ENCODE data around the gene DUOX1.
"Not testable (repeated sequence)": the region's sequence is repeated elsewhere in the genome, so short reads cannot be mapped to it uniquely, and the experiment has no call there.

The DUOX1 gene

GRCh38 chr15:45128971-45129639 lies 689 bp upstream of the DUOX1 start:
- no peak overlapping the region for H3K27ac ChIP-seq (ENCODE audit: low read depth, low read length)
- peaks cover 31 to 49% of the 10 kb centered on the region in 2 donors for H3K27me3 ChIP-seq (ENCODE audit: control insufficient read depth in 1 of 2, insufficient read depth in 2 of 2, low read length in 2 of 2)
- H3K4me1 ChIP-seq (ENCODE audit: insufficient read depth, low read length): no peaks in the 10 kb centered on the region
- H3K36me3 ChIP-seq (ENCODE audit: insufficient read depth, low read length): no peaks in the 10 kb centered on the region
- peak overlapping the region; percentile 4 to 35 for H3K4me3 ChIP-seq (ENCODE audit: low read depth in 1 of 2, low read length in 2 of 2)
- H3K9me3 ChIP-seq (ENCODE audit: low read length): no peaks in the 10 kb centered on the region
- no peak overlapping the region for H3K9ac ChIP-seq (ENCODE audit: low read length)

DNA sequence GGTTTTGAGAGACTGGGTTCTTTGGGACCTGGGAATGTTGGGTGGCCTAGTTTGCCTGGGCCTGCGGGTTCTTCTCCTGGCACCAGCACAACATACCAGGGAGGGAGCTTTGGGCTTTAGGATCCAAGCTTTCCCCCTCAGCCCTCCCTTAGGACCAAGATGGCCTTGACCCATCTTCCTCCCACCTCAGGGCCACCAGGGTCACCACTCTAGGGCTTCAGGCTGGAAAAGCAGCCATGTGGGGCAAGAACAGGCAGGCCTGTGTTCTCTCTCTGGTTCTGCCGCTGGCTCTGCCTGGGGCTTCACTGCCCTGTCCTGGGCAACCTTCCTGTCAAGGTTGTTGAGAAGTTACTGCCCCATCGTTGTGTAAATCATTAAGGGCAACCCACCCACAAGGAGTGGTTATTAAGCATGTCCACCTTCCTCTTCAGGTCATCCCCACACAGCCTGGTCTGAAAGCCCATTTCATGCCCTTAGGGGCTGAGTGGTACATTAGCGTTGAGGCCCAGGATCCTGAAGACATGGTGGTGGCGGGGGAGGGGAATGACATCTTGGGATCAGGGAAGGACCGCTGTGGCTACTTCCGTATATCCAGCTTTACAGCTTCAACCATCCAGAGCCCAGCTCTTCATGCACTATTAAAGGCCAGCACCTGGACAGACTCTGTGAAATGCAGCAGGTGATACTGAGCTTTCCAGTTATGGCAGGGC lies 652 bp downstream of the DUOX1 start:
- Histone ChIP-seq H3K36me3 (ENCODE audit: insufficient read depth, low read length) (no peaks in the 10 kb centered on the region), H3K4me3 (ENCODE audit: low read depth in 1 of 2, low read length in 2 of 2) (no peak overlapping the region), H3K4me1 (ENCODE audit: insufficient read depth, low read length) (no peaks in the 10 kb centered on the region), H3K27me3 (ENCODE audit: control insufficient read depth in 1 of 2, insufficient read depth in 2 of 2, low read length in 2 of 2) (peaks cover 40 to 62% of the 10 kb centered on the region in 2 donors), H3K9me3 (ENCODE audit: low read length) (no peaks in the 10 kb centered on the region), H3K27ac (ENCODE audit: low read depth, low read length) (no peak overlapping the region), H3K9ac (ENCODE audit: low read length) (no peak overlapping the region)

GRCh38 chr15:45131510-45131909 lies 1.7 kb downstream of the DUOX1 start:
- Histone ChIP-seq H3K27me3 (ENCODE audit: control insufficient read depth in 1 of 2, insufficient read depth in 2 of 2, low read length in 2 of 2) (peaks cover 44 to 70% of the 10 kb centered on the region in 2 donors), H3K4me3 (ENCODE audit: low read depth in 1 of 2, low read length in 2 of 2) (no peak overlapping the region), H3K27ac (ENCODE audit: low read depth, low read length) (no peak overlapping the region), H3K9me3 (ENCODE audit: low read length) (no peaks in the 10 kb centered on the region), H3K4me1 (ENCODE audit: insufficient read depth, low read length) (no peaks in the 10 kb centered on the region), H3K9ac (ENCODE audit: low read length) (no peak overlapping the region), H3K36me3 (ENCODE audit: insufficient read depth, low read length) (no peaks in the 10 kb centered on the region)

GRCh38 chr15:45132844-45133560 lies 3.2 kb downstream of the DUOX1 start:
- Histone ChIP-seq H3K9me3 (ENCODE audit: low read length) (no peaks in the 10 kb centered on the region), H3K4me3 (ENCODE audit: low read depth in 1 of 2, low read length in 2 of 2) (no peak overlapping the region), H3K27me3 (ENCODE audit: control insufficient read depth in 1 of 2, insufficient read depth in 2 of 2, low read length in 2 of 2) (peaks cover 47 to 66% of the 10 kb centered on the region in 2 donors), H3K4me1 (ENCODE audit: insufficient read depth, low read length) (no peaks in the 10 kb centered on the region), H3K27ac (ENCODE audit: low read depth, low read length) (no peak overlapping the region), H3K9ac (ENCODE audit: low read length) (no peak overlapping the region), H3K36me3 (ENCODE audit: insufficient read depth, low read length) (no peaks in the 10 kb centered on the region)

DNA sequence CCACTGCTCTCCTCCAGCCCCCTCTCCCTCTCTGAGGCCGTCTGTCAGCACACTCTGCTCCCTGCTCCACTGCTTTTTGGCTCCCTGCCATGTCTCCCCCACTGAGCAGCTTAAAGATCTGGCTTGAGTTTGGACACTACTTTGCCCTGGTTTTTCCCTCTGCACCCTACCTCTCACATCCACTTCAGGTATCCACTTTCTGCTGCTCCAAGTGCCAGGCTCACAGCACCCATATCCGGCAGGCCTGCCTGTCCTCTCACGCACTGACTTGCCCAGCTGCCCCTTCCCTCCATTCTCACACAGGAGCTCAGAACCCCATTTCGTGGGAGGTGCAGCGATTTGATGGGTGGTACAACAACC lies 3.7 kb downstream of the DUOX1 start:
- Histone ChIP-seq H3K36me3 (ENCODE audit: insufficient read depth, low read length) (no peaks in the 10 kb centered on the region), H3K4me1 (ENCODE audit: insufficient read depth, low read length) (no peaks in the 10 kb centered on the region), H3K9ac (ENCODE audit: low read length) (no peak overlapping the region), H3K27me3 (ENCODE audit: control insufficient read depth in 1 of 2, insufficient read depth in 2 of 2, low read length in 2 of 2) (peaks cover 41 to 62% of the 10 kb centered on the region in 2 donors), H3K4me3 (ENCODE audit: low read depth in 1 of 2, low read length in 2 of 2) (no peak overlapping the region), H3K9me3 (ENCODE audit: low read length) (no peaks in the 10 kb centered on the region), H3K27ac (ENCODE audit: low read depth, low read length) (no peak overlapping the region)

DNA sequence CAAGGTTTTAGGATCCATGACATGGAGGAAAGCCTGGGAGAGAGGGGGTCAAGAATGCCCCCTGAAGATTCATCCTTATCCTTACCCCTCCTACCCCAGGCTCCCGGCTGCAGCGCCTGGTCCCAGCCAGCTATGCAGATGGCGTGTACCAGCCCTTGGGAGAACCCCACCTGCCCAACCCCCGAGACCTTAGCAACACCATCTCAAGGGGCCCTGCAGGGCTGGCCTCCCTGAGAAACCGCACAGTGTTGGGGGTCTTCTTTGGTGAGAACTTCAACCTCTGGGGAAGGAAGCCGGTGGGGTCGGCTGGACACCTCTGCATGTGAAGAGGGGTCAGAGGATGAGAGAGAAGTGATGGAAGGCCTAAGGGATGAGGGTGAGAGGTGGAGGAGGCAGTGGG lies 4.3 kb downstream of the DUOX1 start:
- Histone ChIP-seq H3K4me3 (ENCODE audit: low read depth in 1 of 2, low read length in 2 of 2) (no peak overlapping the region), H3K36me3 (ENCODE audit: insufficient read depth, low read length) (no peaks in the 10 kb centered on the region), H3K9ac (ENCODE audit: low read length) (no peak overlapping the region), H3K9me3 (ENCODE audit: low read length) (no peaks in the 10 kb centered on the region), H3K27me3 (ENCODE audit: control insufficient read depth in 1 of 2, insufficient read depth in 2 of 2, low read length in 2 of 2) (peaks cover 36 to 57% of the 10 kb centered on the region in 2 donors), H3K27ac (ENCODE audit: low read depth, low read length) (no peak overlapping the region), H3K4me1 (ENCODE audit: insufficient read depth, low read length) (no peaks in the 10 kb centered on the region)

- no peak overlapping the region for H3K27ac ChIP-seq (ENCODE audit: low read depth, low read length)
- no peaks in the 10 kb centered on the region for H3K36me3 ChIP-seq (ENCODE audit: insufficient read depth, low read length)
- peaks cover 35 to 48% of the 10 kb centered on the region in 2 donors for H3K27me3 ChIP-seq (ENCODE audit: control insufficient read depth in 1 of 2, insufficient read depth in 2 of 2, low read length in 2 of 2)
These were observed 5.1 kb downstream of the DUOX1 start for GRCh38 chr15:45134682-45135604.

DNA sequence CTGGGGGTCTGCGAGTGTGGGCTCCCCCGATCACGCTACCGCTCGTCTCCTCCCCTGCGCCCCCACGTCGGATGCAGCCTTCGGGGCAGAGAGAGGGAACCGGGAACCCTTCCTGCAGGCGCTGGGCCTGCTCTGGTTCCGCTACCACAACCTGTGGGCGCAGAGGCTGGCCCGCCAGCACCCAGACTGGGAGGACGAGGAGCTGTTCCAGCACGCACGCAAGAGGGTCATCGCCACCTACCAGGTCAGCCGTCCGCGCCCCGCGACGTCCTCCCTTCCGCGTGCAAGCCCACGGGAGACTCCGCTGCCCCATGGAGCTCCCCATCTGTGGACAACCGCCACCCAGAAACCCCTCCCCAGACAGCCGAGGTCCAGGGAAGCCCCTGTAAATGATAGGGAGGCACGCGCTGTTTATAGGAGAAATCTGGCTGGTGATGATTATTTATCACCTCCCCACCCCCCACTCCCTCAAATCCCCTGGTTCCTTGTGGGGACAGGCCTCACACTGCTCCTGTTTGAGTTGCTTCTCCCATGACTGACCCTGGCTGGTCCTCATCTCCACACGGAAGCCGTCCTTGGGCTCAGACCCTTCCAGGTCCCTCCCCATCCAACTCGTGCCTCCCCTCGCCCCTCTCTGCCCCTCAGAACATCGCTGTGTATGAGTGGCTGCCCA lies 6.0 kb downstream of the DUOX1 start:
- peaks cover 27 to 39% of the 10 kb centered on the region in 2 donors for H3K27me3 ChIP-seq (ENCODE audit: control insufficient read depth in 1 of 2, insufficient read depth in 2 of 2, low read length in 2 of 2)
- H3K9me3 ChIP-seq (ENCODE audit: low read length); H3K36me3 ChIP-seq (ENCODE audit: insufficient read depth, low read length); H3K27ac ChIP-seq (ENCODE audit: low read depth, low read length); H3K9ac ChIP-seq (ENCODE audit: low read length); H3K4me1 ChIP-seq (ENCODE audit: insufficient read depth, low read length); H3K4me3 ChIP-seq (ENCODE audit: low read depth in 1 of 2, low read length in 2 of 2): not testable (repeated sequence)

More at GRCh38 chr15:45134682-45135604, 5.1 kb downstream of the DUOX1 start:
- Histone ChIP-seq H3K9me3 (ENCODE audit: low read length) (no peaks in the 10 kb centered on the region), H3K4me3 (ENCODE audit: low read depth in 1 of 2, low read length in 2 of 2) (no peak overlapping the region), H3K4me1 (ENCODE audit: insufficient read depth, low read length) (no peaks in the 10 kb centered on the region), H3K9ac (ENCODE audit: low read length) (no peak overlapping the region)

- H3K27ac ChIP-seq (ENCODE audit: low read depth, low read length): no peak overlapping the region
- no peaks in the 10 kb centered on the region for H3K36me3 ChIP-seq (ENCODE audit: insufficient read depth, low read length)
- no peak overlapping the region for H3K4me3 ChIP-seq (ENCODE audit: low read depth in 1 of 2, low read length in 2 of 2)
- peaks cover 25 to 33% of the 10 kb centered on the region in 2 donors for H3K27me3 ChIP-seq (ENCODE audit: control insufficient read depth in 1 of 2, insufficient read depth in 2 of 2, low read length in 2 of 2)
- H3K9me3 ChIP-seq (ENCODE audit: low read length): no peaks in the 10 kb centered on the region
- no peak overlapping the region for H3K9ac ChIP-seq (ENCODE audit: low read length)
- H3K4me1 ChIP-seq (ENCODE audit: insufficient read depth, low read length): no peaks in the 10 kb centered on the region
These were observed 6.6 kb downstream of the DUOX1 start for GRCh38 chr15:45136378-45136764.

GRCh38 chr15:45137703-45138102 lies 7.9 kb downstream of the DUOX1 start:
- H3K9me3 ChIP-seq (ENCODE audit: low read length): no peaks in the 10 kb centered on the region
- no peaks in the 10 kb centered on the region for H3K36me3 ChIP-seq (ENCODE audit: insufficient read depth, low read length)
- H3K27me3 ChIP-seq (ENCODE audit: control insufficient read depth in 1 of 2, insufficient read depth in 2 of 2, low read length in 2 of 2): peaks cover 25 to 34% of the 10 kb centered on the region in 2 donors
- H3K4me3 ChIP-seq (ENCODE audit: low read depth in 1 of 2, low read length in 2 of 2): no peak overlapping the region
- H3K9ac ChIP-seq (ENCODE audit: low read length): no peak overlapping the region
- H3K27ac ChIP-seq (ENCODE audit: low read depth, low read length): no peak overlapping the region
- no peaks in the 10 kb centered on the region for H3K4me1 ChIP-seq (ENCODE audit: insufficient read depth, low read length)
